Retinal pigment epithelial cell (primary cell): ENCODE data around the gene IGF2R.

ENCODE experiments used
- DNase-seq: peaks from one replicate; pipeline ENCODE4 v3.0.0-alpha.2; 2010; ENCODE audit warnings: low read depth
- H3K4me3 ChIP-seq: 2 replicates; pipeline ENCODE4 v1.5.1; 2011; ENCODE audit warnings: mild to moderate bottlenecking, low read length, control low read depth, moderate library complexity
- CTCF ChIP-seq: conservative IDR thresholded peaks from 2 replicates; pipeline ENCODE4 v1.5.1; 2011; ENCODE audit warnings: low read depth, low read length, control low read depth, inconsistent platforms

IGF2R gene

GRCh38 chr6:160010067-160010466 lies 41.2 kb downstream of the IGF2R start:
- no peak for TF ChIP-seq CTCF
- DNase-seq, result no peak
- H3K4me3 ChIP-seq, result no peak overlapping the region

- no peak for TF ChIP-seq CTCF
- no peak for DNase-seq
- H3K4me3 ChIP-seq, result no peak overlapping the region
These were observed 45.3 kb downstream of the IGF2R start for GRCh38 chr6:160013987-160014868.

GRCh38 chr6:160014869-160015182 lies 45.9 kb downstream of the IGF2R start:
- TF ChIP-seq CTCF, result no peak
- no peak overlapping the region for H3K4me3 ChIP-seq
- DNase-seq, result no peak

GRCh38 chr6:160015778-160016684 lies 47.1 kb downstream of the IGF2R start:
- DNase-seq, result no peak
- H3K4me3 ChIP-seq, result no peak overlapping the region
- no peak for TF ChIP-seq CTCF

- TF ChIP-seq CTCF, result no peak
- no peak for DNase-seq
- H3K4me3 ChIP-seq, result no peak overlapping the region
These were observed 53.2 kb downstream of the IGF2R start for GRCh38 chr6:160022101-160022500.

GRCh38 chr6:160022793-160023192 lies 53.9 kb downstream of the IGF2R start:
- TF ChIP-seq CTCF, result no peak
- no peak for DNase-seq
- no peak overlapping the region for H3K4me3 ChIP-seq
